GM10266 (cell line): ENCODE measurements around the gene COL19A1.
"Not testable (repeated sequence)": the region's sequence is repeated elsewhere in the genome, so short reads cannot be mapped to it uniquely, and the experiment has no call there.

ENCODE experiments used
- DNase-seq: peaks from one replicate; pipeline ENCODE4 v3.0.0; 2012; ENCODE audit errors: extremely low spot score
- CTCF ChIP-seq: IDR thresholded peaks from 2 replicates; pipeline ENCODE4 v1.5.1; 2012; ENCODE audit warnings: mild to moderate bottlenecking, low read depth; ENCODE audit not compliant: control insufficient read depth, insufficient read depth; ENCODE audit errors: missing control alignments

Gene COL19A1

GRCh38 chr6:69866351-69866769 lies at the start of gene COL19A1:
COL19A1 (plus strand) TSS chr6:69866556; CDS start chr6:69879568, 13,012 bp downstream.
- TF ChIP-seq CTCF: peak; percentile 14
- DNase-seq: peak; percentile 40

GRCh38 chr6:69816569-69816968 lies 49.8 kb upstream of the COL19A1 start:
- no peak for TF ChIP-seq CTCF
- no peak for DNase-seq

GRCh38 chr6:69817358-69817757 lies 49.0 kb upstream of the COL19A1 start:
- no peak for DNase-seq
- no peak for TF ChIP-seq CTCF

- TF ChIP-seq CTCF: no peak
- DNase-seq: no peak
These were observed 48.0 kb upstream of the COL19A1 start for GRCh38 chr6:69818223-69818930.

- no peak for DNase-seq
- no peak for TF ChIP-seq CTCF
These were observed 47.2 kb upstream of the COL19A1 start for GRCh38 chr6:69819138-69819537.

- DNase-seq: no peak
- no peak for TF ChIP-seq CTCF
These were observed 46.3 kb upstream of the COL19A1 start for GRCh38 chr6:69820018-69820417.

- no peak for TF ChIP-seq CTCF
- no peak for DNase-seq
These were observed 45.9 kb upstream of the COL19A1 start for GRCh38 chr6:69820438-69820837.

GRCh38 chr6:69824355-69824754 lies 42.0 kb upstream of the COL19A1 start:
- DNase-seq: not testable (repeated sequence)
